Keratinocyte (primary cell): ENCODE results near the gene LUM.

Experiments
- EZH2 ChIP-seq: IDR thresholded peaks from one replicate; pipeline ENCODE4 v1.6.1; 2012; ENCODE audit warnings: inconsistent platforms, mild to moderate bottlenecking, low read length, moderate library complexity
- TF ChIP-seq, protein P1 (sequence below), 3 experiments: IDR thresholded peaks in 1 of 3; conservative IDR thresholded peaks in 1 of 3; optimal IDR thresholded peaks in 1 of 3; 2 replicates in 2 of 3; 3 replicates in 1 of 3; pipeline versions ENCODE3 to v1.5.1; 2011; ENCODE audit warnings: low read length in 3 of 3, mild to moderate bottlenecking in 3 of 3, moderate library complexity in 2 of 3, control low read depth in 1 of 3, inconsistent platforms in 1 of 3; ENCODE audit not compliant: insufficient read depth in 2 of 3; ENCODE audit errors: extremely low read depth in 1 of 3

DNA sequence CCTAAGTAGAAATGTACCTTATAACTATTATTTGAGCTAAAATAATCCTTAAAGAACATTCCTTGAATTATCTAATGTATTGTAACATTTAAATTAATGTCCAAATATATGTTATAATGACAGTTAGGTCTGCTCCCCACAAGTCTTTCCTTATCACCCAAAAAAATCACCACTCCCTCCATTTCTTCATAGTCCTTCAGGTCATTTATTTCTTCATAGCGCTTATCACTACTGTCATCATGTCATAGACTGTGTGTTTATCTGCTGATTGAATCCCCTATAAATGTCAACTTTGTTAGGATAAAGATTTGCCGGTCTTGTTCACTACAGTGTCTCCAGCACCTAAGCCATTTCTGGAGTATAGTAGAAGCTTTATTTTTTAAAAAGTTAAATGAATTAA lies 12.0 kb downstream of the LUM start:
- TF ChIP-seq EZH2 = no peak
- TF ChIP-seq, protein P1, sequence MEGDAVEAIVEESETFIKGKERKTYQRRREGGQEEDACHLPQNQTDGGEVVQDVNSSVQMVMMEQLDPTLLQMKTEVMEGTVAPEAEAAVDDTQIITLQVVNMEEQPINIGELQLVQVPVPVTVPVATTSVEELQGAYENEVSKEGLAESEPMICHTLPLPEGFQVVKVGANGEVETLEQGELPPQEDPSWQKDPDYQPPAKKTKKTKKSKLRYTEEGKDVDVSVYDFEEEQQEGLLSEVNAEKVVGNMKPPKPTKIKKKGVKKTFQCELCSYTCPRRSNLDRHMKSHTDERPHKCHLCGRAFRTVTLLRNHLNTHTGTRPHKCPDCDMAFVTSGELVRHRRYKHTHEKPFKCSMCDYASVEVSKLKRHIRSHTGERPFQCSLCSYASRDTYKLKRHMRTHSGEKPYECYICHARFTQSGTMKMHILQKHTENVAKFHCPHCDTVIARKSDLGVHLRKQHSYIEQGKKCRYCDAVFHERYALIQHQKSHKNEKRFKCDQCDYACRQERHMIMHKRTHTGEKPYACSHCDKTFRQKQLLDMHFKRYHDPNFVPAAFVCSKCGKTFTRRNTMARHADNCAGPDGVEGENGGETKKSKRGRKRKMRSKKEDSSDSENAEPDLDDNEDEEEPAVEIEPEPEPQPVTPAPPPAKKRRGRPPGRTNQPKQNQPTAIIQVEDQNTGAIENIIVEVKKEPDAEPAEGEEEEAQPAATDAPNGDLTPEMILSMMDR (optimal IDR thresholded peaks at IDR 0.05 in 1 of 3, IDR thresholded peaks at IDR 0.05 in 1 of 3, conservative IDR thresholded peaks at IDR 0.05 in 1 of 3; ENCODE audit: extremely low read depth in 1 of 3, insufficient read depth in 2 of 3, low read length in 3 of 3) = no peak
